ENCODE results near the gene CNNM1. TPM values are rescaled to one million over a fixed set of nuclear protein-coding genes. Genes with fewer than 3 reads are reported as not detected.

CNNM1 gene
- total RNA-seq, 1 donor from 2014 or later = 0.56 TPM

DNA sequence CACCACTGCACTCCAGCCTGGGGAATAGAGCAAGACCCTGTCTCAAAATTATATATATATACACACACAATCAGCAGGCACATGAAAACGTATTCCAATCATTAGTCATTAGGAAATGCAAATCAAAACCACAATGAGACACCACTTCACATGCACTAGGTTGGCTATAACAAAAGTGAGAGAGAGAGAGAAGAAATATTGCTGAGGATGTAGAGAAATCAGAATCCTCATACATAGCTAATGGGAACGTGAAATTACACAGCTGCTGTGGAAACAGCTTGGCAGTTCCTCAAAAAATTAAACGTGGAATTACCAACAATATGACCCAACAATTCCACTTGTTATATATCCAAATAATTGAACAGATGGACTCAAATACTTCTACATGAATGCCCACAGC, 43.3 kb upstream of the CNNM1 start:
- H3K4me3 Mint-ChIP-seq = no peak overlapping the region
- no peak overlapping the region for H3K27ac Mint-ChIP-seq
- no peaks in the 10 kb centered on the region for H3K27me3 Mint-ChIP-seq (ENCODE audit: insufficient read depth, low read depth)
- H3K27me3 ChIP-seq = no peaks in the 10 kb centered on the region
- H3K4me2 ChIP-seq = no peak overlapping the region
- no peak for DNase-seq (ENCODE audit: low spot score)
- H3K4me1 ChIP-seq = no peaks in the 10 kb centered on the region
- no peaks in the 10 kb centered on the region for H3K79me2 ChIP-seq (ENCODE audit: low read depth)
- H3K9ac ChIP-seq = no peak overlapping the region
- no peaks in the 10 kb centered on the region for H3K4me1 Mint-ChIP-seq
- no peaks in the 10 kb centered on the region for H3K36me3 ChIP-seq
- H3K4me3 ChIP-seq = no peak overlapping the region
- H3K9me3 ChIP-seq (ENCODE audit: low read depth) = peaks cover 10% of the 10 kb centered on the region
- no peak overlapping the region for H3K27ac ChIP-seq
- H3K9me3 Mint-ChIP-seq = peaks cover 6% of the 10 kb centered on the region
- H4K20me1 ChIP-seq (ENCODE audit: low read depth) = no peaks in the 10 kb centered on the region
- TF ChIP-seq, protein P1, sequence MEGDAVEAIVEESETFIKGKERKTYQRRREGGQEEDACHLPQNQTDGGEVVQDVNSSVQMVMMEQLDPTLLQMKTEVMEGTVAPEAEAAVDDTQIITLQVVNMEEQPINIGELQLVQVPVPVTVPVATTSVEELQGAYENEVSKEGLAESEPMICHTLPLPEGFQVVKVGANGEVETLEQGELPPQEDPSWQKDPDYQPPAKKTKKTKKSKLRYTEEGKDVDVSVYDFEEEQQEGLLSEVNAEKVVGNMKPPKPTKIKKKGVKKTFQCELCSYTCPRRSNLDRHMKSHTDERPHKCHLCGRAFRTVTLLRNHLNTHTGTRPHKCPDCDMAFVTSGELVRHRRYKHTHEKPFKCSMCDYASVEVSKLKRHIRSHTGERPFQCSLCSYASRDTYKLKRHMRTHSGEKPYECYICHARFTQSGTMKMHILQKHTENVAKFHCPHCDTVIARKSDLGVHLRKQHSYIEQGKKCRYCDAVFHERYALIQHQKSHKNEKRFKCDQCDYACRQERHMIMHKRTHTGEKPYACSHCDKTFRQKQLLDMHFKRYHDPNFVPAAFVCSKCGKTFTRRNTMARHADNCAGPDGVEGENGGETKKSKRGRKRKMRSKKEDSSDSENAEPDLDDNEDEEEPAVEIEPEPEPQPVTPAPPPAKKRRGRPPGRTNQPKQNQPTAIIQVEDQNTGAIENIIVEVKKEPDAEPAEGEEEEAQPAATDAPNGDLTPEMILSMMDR (IDR thresholded peaks at IDR 0.05) = no peak
- TF ChIP-seq EZH2phosphoT487 (IDR thresholded peaks at IDR 0.05) (no peak), EZH2 (IDR thresholded peaks at IDR 0.05) (no peak)
- H3F3A ChIP-seq (ENCODE audit: low read depth) = no peaks in the 10 kb centered on the region
- no peak overlapping the region for H2AFZ ChIP-seq (replicated peaks)
- H3K36me3 Mint-ChIP-seq = no peaks in the 10 kb centered on the region

DNA sequence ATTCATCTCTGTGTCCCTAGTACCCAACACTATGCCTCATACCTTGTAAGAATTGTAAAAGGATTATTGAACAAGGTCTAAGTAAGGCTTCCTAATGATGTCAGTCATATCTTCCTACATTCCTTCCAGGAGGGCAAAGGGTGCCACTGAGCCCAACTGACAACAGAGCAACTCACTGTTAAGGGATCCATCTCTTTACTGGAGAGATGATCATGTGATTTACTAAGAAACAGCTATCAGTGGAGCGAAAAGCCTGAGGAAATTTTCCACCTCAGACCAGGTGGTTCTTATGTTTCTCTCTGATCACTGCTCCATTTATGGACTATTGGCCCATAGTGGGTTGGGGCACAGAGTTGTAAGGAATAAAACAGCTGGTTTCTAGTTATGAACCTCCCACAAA, 38.9 kb upstream of the CNNM1 start:
- H3K36me3 ChIP-seq = no peaks in the 10 kb centered on the region
- no peak overlapping the region for H3K4me3 ChIP-seq
- DNase-seq (ENCODE audit: low spot score) = no peak
- H3K79me2 ChIP-seq (ENCODE audit: low read depth) = no peaks in the 10 kb centered on the region
- H3K9ac ChIP-seq = no peak overlapping the region
- Mint-ChIP-seq H3K27me3 (ENCODE audit: insufficient read depth, low read depth) (no peaks in the 10 kb centered on the region), H3K36me3 (no peaks in the 10 kb centered on the region), H3K9me3 (no peaks in the 10 kb centered on the region), H3K27ac (no peak overlapping the region), H3K4me1 (no peaks in the 10 kb centered on the region), H3K4me3 (no peak overlapping the region)
- no peak overlapping the region for H3K27ac ChIP-seq
- H3K4me2 ChIP-seq = no peak overlapping the region
- H3K4me1 ChIP-seq = no peaks in the 10 kb centered on the region
- H4K20me1 ChIP-seq (ENCODE audit: low read depth) = no peaks in the 10 kb centered on the region
- H2AFZ ChIP-seq (replicated peaks) = no peak overlapping the region
- H3F3A ChIP-seq (ENCODE audit: low read depth) = no peaks in the 10 kb centered on the region
- no peaks in the 10 kb centered on the region for H3K9me3 ChIP-seq (ENCODE audit: low read depth)
- TF ChIP-seq EZH2 (IDR thresholded peaks at IDR 0.05) (no peak), EZH2phosphoT487 (IDR thresholded peaks at IDR 0.05) (no peak)
- TF ChIP-seq, protein P1 (IDR thresholded peaks at IDR 0.05) = no peak
- no peaks in the 10 kb centered on the region for H3K27me3 ChIP-seq

DNA sequence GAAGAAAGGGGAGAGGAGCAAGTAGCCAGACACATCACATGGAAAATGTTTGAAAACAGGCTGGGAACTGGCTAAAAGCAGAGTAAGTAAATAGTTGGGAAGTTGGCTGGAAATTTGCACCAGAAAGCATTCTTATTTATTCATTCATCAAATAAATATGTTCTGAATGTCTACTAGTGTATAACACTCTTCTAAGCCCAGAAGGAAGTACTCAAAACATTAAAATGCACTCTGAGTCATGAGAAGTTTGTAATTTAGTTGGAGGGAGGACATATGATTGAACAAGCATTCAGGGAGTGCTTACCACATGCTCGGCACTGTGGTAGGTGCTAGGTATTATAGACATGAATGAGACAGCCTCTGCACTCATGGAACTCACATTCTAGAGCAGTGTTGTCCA, 37.0 kb upstream of the CNNM1 start:
- H4K20me1 ChIP-seq (ENCODE audit: low read depth) = no peaks in the 10 kb centered on the region
- H3K9ac ChIP-seq = no peak overlapping the region
- no peak overlapping the region for H3K27ac ChIP-seq
- no peak overlapping the region for H3K4me3 Mint-ChIP-seq
- H3K36me3 Mint-ChIP-seq = no peaks in the 10 kb centered on the region
- H3K79me2 ChIP-seq (ENCODE audit: low read depth) = no peaks in the 10 kb centered on the region
- no peak overlapping the region for H3K27ac Mint-ChIP-seq
- H3K4me2 ChIP-seq = no peak overlapping the region
- H3K4me3 ChIP-seq = no peak overlapping the region
- no peaks in the 10 kb centered on the region for H3K9me3 Mint-ChIP-seq
- H3K36me3 ChIP-seq = no peaks in the 10 kb centered on the region
- H3K4me1 Mint-ChIP-seq = no peaks in the 10 kb centered on the region
- H2AFZ ChIP-seq (replicated peaks) = no peak overlapping the region
- no peaks in the 10 kb centered on the region for H3K9me3 ChIP-seq (ENCODE audit: low read depth)
- TF ChIP-seq EZH2phosphoT487 (IDR thresholded peaks at IDR 0.05) = no peak
- TF ChIP-seq EZH2 (IDR thresholded peaks at IDR 0.05) = no peak
- TF ChIP-seq, protein P1 (IDR thresholded peaks at IDR 0.05) = no peak
- H3K27me3 Mint-ChIP-seq (ENCODE audit: insufficient read depth, low read depth) = no peaks in the 10 kb centered on the region
- H3K27me3 ChIP-seq = no peaks in the 10 kb centered on the region
- H3K4me1 ChIP-seq = no peaks in the 10 kb centered on the region
- no peaks in the 10 kb centered on the region for H3F3A ChIP-seq (ENCODE audit: low read depth)
- no peak for DNase-seq (ENCODE audit: low spot score)

Data from neural progenitor cell (in vitro differentiated cells).